DMS153 treated with DMSO at 0.1 percent for 48 hours (cell line): Measurements from ENCODE around the gene ZDHHC12.

Experiments
- DNase-seq: peaks from one replicate; lab custom pipeline; 2025; ENCODE audit not compliant: unreplicated experiment; lab: John Stamatoyannopoulos, UW

The ZDHHC12 gene, protein sequence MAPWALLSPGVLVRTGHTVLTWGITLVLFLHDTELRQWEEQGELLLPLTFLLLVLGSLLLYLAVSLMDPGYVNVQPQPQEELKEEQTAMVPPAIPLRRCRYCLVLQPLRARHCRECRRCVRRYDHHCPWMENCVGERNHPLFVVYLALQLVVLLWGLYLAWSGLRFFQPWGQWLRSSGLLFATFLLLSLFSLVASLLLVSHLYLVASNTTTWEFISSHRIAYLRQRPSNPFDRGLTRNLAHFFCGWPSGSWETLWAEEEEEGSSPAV

DNA sequence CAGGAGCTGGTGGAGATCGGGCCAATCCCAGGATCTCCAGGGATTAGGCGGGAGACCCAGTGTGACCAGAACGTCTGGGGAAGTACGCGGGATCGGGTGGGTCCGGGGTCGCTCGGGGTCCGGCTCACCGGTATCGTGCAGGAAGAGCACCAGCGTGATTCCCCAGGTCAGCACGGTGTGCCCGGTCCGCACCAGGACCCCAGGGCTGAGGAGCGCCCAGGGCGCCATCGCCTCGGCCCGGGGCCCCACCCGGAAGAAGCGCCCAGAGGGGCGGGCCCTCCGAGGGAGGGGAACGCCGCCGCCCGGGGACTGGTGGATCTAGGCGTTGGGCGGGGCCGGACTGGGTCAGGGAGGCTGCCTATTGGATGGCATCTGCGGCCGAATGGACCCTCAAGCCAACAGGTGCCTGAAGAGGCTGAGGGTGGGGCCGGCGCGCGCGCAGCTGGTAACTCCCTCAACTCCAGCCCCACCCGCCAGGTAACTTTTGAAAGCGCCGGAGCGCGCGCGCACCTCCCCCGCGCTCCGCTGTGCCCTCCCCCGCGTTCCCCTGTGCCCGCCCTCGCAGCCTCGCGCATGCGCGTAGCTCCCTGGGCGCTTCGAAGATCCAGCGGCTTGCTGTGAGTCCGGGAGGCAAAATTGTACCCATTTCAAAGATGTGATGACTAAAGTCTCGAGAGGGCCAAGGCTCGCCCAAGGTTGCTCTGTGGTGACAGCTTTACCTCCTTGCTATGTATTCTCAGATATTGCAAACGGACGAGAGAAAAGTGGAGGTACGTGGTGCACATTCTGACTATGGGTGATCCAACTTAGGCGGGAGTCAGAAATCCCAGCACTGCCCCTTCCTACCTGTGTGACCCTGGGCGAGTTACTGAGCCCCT lies at the start of gene ZDHHC12:
ZDHHC12 (minus strand) TSS at position 262 of the 878 bp plus-strand sequence; CDS start at position 228, 34 bp downstream.
- peak; percentile 98 for DNase-seq

DNA sequence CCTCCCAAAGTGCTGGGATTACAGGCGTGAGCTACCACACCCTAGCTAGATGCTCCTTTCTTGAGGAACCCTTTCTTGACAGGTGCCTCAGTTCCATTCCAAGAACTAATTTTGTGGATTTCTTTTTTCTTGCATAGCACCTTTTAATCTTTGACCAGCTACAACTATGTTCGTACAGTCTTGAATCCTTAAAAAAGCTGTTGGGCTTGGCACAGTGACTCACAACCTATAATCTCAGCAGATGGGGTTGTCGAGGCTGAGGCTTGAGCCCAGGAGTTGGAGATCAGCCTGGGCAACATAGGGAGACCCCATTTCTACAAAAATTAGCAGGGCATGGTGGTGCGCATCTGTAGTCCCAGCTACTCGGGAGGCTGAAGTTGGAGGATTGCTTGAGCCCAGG lies 49.1 kb upstream of the ZDHHC12 start:
- no peak for DNase-seq

DNA sequence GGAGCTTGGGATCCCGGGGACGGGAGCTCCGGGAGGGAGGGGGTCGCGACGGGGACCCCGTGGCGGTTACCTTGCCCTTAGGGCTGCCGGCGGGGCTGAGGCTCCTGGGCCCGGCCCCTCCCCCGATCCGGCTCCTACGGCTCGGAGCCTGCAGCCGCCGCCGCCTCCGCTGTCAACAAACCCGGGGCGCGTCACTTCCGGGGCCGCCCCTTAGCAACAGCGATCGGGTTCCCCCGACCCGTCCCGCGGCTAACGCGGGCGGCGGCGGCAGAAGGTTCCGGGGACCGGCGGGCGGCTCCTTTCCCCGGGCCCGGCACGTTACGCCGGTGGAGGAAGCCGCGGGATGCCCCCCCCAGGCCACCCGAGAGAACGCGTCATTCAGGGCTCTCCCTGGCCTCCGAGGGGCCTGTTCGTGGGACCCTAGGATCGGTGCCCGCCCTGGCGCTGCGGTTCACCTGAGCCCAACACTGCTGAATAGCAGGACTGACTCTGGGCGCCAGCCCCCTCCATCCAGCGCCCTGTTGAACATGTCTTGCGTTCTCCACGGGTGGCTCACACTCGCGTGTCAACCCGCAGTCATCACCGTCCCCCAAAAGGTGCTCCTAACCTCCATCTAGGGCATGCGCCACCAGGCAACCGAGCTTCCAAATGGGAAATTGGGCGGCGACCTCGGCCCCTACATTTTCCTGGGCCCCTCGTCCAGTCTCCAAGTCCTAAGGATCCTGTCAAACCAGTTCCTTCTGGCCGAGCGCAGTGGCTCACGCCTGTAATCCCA lies 48.0 kb upstream of the ZDHHC12 start, which contains the start of gene ZER1:
ZER1 (minus strand) TSS at position 183 of the 775 bp plus-strand sequence. CDS start 16,362 bp downstream, outside the sequence.
- peak; percentile 82 for DNase-seq

DNA sequence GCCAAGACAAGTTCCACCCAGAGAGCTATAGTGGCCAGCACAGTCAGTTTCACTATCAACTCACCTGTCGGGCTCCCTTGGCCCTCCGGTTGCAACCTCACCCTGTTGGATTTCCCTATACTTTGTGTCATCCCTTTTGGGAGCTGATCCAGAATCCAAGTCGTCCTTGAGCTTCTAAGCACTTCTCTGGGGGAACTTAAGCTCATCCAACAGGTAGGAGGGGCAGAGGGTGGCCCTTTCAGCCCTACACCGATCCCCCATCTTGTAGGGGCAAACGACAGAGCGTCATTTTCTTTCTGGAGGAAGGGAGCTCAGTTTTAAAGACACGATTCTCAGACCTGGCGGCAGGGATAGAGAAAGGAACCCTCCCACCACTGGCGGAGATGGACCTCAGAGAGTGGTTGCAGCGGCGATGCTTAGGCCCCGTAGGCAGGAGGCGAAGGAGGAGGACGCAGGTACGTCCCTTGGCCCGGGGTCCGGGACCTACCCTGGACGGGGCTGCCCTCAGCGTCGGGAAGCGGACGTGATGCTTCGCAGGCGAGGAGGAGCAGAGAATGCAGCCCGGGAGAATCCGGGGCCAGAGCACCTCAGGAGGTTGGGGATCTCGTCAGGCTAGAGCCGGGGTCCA lies 47.3 kb upstream of the ZDHHC12 start:
- no peak for DNase-seq

DNA sequence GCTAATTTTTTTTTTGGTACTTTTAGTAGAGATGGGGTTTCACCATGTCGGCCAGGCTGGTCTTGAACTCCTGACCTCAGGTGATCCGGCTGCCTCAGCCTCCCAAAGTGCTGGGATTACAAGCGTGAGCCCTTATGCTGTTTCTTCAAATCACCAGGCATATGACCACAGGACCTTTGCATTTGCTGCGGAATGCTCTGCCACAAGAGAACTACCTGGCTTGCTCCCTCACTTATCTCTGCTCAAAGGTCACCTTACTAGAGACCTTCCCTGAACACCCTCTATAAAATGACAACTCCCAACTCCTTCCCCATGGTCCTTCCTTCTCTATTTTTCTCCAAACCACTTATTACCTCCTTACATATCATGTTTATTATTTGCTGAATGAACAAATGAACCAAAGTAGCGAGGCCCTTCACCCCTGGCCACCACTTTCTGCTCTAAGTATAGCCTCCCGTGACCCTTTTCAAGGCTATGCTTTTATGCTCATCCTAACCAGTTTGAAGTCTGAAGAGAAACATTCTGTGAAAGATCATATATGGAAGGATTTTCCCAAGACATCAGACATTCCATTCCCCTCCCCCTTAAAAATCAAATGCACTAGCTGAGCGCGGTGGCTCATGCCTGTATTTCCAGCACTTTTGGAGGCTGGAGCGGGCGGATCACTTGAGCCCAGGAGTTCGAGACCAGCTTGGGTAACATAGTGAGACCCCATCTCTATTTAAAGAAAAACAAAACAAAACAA lies 46.5 kb upstream of the ZDHHC12 start:
- no peak for DNase-seq

DNA sequence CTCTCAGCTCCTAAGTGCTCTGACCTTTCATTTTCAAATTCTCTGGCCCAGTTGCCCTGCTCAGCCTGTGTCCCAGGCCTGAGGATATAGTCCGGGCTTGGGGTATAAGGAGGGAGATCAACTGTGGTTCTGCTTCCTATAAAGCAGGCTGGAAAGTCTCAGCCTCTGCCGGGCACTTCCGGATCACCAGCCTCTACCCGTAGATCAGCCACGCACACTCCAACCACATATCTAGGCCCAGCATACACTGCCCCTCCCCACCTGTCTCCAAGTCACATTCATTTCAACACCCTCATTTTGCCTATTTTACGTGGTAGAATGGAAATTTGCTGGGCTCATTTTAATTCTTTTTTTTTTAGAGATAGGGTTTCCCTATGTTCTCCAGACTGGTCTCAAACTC lies 44.7 kb upstream of the ZDHHC12 start:
- DNase-seq, result no peak

DNA sequence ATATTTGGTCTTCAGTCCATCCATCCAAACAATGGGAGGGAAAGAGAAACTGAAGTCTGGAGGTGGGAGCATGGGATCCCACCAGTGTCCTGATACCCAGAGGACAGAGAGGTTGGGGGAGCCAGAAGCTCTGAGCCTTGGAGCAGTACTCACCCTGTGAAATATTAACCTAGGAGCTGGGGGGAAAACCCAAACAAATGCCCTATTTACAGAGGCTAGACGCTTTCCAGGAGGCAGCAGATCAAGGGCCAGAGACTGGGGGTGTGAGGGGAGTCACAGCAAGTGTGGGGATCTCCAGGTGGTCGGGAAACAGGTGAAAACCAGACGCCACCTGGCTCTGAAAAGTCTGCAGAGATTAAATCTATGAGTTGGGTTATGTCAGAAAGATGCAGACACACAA lies 41.6 kb upstream of the ZDHHC12 start:
- DNase-seq, result no peak

DNA sequence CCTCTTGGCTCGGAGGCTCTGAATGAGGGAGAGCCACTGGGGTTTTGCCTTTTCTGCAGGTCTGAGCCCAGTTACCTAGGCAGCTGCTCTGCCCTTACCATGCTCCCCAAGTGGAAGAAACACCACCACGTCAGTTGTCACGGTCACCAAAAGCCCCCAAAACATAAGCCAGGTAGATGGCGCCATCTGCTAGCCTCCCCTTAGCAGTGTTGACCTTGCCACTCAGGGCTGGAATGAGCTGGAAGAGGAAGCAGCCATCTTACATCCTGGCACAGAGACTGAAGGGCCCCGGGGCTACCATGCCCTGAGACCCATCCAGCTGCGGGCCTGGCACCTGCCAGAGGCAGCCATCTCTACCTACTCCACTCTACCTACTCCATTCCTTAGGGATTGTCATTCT lies 40.4 kb upstream of the ZDHHC12 start:
- DNase-seq, result no peak

DNA sequence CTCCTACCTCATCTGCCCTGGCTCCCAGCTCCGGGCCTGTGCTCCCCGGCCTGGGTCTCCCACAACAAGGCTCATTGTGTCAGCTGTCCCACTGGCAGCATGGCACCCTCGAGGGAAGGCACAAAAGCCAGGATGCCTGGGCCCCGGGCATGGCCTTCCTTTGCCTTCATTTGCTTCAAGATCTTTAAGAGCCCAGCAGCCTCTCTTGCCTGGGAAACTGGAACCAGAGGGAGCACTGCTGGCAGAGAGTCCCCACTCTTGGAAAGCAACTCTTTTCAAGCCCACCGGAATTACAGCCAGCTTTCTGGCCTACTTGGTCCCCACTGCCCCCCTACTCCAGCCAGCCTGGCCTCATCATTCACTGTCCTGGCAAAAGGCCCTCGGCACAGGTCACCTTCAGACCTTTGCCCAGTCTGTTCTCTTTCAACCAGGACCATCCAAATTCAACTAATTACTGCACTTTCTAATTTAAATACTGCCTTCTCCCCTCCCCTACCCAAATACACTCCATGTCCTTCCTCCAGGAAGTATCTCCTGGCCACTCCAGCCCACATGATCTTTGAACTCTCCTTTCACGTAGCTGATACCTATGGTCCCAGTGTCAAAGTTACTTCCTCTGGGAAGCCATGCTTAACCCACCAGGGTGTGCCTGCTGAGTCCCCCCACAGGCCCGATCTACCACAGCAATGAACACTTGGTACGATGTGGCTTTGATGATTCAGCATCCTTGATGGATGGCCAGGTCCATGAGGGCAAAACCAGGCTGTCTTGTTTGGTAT lies 38.9 kb upstream of the ZDHHC12 start:
- no peak for DNase-seq

DNA sequence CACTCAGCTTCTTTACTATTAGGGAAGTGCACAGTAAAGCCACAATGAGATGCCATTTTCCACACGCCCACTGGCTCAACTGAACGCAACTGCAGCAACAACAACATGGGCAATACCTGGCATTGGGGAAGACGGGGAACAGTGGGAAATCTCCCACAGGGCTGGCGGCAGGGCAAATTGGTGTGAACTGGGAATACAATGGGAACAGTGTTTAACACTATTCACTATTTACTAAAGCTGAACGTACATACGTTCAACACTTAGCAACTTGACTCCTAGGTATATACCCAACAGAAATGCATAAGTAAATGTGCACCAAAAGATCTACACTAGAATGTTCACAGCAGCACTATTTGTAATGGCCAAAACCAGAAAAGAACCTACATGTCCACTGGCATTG lies 33.7 kb upstream of the ZDHHC12 start:
- no peak for DNase-seq

DNA sequence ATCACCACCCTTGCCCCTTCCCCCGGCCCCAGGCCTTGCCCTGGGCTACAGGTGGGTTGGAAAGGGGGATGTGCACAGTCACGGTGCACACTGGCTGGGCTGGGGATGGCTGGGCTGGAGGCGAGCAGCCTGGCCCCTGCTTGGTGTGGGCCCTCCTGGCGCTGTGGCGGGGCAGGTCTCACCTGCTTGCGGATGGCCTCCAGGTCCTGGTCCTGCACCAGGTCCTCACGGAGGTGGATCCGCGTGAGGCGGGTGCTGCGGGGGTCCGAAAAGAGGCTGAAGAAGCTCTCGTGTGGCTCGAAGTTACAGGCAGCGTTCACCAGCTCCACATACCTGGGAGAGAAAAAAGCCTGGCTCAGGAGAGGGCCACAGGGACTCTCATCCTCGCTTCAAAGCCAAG lies 29.7 kb upstream of the ZDHHC12 start:
- no peak for DNase-seq

DNA sequence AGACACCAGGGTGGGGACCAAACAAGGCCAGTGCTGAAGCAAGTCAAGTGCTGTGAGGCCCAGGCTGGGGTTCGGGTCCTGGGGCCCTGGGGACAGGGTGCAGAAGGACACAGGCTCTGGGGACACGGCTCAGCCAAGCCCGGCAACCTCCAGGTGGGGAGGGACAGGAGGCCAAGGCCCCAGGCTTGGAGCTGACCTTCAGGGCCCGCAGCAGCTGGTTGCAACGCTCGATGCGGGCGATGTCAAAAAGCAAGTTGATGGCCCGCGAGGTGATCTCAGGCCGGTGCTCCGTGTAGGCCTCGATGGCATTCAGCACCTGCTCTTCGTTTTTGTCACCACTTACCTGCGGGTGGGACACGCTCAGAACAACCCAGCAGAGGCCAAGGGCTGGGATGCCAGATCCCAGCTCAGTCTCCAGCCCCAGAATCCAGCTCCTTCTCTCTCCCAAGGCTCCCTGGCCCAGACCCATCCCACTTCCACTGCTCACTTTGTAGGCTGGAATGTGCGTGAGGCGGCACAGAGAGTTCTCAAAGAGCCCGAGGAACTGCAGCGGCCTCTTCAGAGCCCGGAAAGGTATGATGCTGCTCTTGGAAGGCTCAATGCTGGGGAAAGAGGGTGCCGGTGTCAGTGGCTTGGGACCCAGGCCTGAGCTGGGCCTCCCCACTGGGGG lies 27.1 kb upstream of the ZDHHC12 start:
- no peak for DNase-seq

DNA sequence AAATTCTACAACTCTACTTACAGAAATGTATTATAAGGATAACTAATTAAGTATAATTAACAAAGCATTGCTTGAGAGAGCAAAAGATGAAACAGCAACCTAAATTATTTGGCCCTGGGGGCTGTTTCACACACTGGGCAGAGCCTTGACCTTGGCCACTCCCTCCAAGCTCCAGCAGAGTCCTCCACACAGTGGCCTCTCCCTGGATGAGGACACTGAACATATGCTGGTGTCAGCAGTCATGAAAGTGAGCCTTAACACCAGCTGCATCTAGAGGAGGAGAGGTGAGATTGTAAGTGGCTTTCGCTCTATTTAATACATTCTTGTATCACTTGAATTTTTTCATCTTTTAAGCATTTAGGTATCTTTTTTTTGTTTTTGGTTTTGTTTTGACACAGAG lies 23.3 kb upstream of the ZDHHC12 start:
- DNase-seq, result no peak

DNA sequence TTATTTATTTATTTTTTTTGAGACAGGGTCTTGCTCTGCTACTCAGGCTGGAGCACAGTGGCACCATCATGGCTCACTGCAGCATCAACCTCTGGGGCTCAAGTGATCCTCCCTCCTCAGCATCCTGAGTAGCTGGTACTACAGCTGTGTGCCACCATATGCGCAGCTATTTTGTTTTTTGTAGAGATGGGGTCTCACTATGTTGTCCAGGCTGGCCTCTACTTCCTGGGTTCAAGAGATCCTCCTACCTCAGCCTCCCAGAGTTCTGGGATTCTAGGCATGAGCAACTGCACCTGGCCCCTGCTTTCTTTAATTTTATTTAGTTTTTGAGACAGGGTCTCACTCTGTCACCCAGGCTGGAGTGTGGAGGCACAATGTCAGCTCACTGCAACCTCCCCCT lies 19.5 kb upstream of the ZDHHC12 start:
- no peak for DNase-seq

DNA sequence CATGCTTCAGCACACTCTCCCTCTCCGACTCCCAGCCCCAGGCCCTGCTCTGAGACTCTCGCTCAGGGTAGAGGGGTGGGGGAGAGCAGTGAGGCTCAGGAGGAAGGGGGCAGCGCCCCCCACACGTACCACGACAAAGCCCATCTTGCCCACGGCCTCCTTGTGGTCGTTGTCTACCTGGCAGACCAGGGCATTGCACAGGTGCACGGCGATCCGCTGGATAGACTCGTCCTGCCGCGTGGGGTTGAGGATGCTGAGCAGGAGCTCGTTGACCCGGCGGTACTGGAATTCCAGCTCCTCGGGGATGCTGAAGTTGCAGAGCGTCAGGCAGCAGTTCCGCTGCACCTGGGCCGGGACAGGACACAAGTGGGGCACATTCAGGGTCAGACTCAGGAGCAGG lies 18.5 kb upstream of the ZDHHC12 start:
- no peak for DNase-seq

DNA sequence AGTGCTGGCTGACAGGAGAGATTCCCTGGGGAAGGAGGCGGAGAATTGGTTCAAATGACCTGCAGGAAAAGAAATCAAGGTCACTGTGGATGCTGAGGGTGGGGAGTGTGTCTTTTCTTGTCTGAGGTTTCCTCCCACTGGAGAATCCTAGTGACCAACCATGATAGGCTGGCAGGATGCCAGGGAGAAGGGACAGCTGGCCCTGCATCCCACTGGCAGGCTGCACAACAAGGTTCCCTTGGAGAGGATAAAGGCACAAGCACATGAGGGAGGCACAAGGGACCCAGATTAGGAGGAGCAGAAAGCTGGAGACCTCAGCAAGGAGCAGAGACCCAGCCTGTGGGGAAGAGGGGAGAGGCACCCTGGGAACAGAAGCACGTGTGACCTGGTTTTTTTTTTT lies 11.4 kb upstream of the ZDHHC12 start:
- no peak for DNase-seq

DNA sequence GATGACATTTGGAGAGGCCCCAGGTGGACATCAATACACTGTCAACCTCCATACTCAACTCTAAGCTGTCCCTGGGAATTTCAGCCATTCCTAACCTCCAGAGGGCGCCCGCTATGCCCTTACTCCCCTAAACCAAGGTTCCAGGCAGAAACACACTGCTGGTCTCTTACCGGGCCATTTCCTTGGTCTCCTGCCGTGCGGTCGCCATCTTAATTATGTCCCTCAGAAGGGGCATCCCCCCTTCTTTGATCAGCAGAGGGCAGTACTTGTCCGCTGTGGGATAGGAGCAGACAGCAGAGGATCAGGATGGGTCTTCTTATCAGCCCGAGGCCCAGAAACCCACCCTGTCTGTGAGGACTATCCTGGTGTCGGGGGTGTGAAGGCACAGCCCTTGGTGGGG lies 9.3 kb upstream of the ZDHHC12 start:
- peak; percentile 49 for DNase-seq

DNA sequence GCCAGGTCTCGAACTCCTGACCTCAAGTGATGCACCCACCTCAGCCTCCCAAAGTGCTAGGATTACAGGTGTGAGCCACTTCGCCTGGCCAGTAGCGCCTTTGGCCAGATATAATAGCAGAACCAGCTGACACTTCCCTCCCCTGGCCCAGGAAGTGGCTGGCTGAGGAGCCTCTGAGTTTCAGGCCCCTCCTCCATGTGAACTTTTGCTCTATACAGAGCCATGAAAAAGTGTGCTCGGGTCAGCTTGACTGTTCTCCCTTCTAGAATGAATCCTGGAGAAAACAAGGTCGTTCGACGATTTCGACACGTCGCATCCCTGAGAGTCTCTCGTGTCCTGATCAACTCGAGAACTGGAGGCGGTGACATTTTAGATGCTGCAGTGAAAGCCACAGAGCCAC lies 8.6 kb upstream of the ZDHHC12 start:
- no peak for DNase-seq

DNA sequence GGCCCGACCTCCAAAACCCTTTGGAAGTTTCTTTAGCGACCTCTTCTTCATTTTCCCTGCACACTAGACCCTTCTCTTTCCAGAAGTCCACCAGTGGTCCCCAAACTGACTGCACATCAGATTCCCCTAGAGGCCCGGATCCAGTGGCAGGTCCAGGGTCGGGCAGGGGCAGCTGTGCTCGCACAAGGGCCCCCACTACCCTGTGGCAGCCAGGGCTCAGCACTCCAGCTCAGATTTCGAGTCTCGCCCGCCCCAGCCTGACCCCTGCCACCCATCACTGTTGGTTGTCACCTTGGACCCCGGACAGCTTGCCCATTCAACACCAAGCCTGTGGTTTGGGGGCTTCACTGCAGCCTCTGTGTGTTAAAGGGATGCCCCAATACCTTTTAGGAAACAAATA lies 7.8 kb upstream of the ZDHHC12 start:
- no peak for DNase-seq
